Peyer's patch (tissue), 4 donors: ENCODE measurements around the gene MAP3K7.

ENCODE experiments used
- CTCF ChIP-seq, 6 experiments: fragments of 450-650 bp in 4 of 6; fragments of 200-600 bp in 2 of 6; sonication (generic) in 1 of 6; IDR thresholded peaks; one replicate each; pipeline ENCODE4 v1.5.1; 2017 to 2019; ENCODE audit warnings: antibody characterized with exemption in 6 of 6, mild to moderate bottlenecking in 3 of 6, moderate library complexity in 1 of 6
- POLR2A ChIP-seq, 2 donors: fragments of 450-650 bp; IDR thresholded peaks; one replicate each; pipeline ENCODE4 v1.5.1; 2017; ENCODE audit warnings: antibody characterized with exemption in 2 of 2, mild to moderate bottlenecking in 2 of 2, moderate library complexity in 2 of 2

DNA sequence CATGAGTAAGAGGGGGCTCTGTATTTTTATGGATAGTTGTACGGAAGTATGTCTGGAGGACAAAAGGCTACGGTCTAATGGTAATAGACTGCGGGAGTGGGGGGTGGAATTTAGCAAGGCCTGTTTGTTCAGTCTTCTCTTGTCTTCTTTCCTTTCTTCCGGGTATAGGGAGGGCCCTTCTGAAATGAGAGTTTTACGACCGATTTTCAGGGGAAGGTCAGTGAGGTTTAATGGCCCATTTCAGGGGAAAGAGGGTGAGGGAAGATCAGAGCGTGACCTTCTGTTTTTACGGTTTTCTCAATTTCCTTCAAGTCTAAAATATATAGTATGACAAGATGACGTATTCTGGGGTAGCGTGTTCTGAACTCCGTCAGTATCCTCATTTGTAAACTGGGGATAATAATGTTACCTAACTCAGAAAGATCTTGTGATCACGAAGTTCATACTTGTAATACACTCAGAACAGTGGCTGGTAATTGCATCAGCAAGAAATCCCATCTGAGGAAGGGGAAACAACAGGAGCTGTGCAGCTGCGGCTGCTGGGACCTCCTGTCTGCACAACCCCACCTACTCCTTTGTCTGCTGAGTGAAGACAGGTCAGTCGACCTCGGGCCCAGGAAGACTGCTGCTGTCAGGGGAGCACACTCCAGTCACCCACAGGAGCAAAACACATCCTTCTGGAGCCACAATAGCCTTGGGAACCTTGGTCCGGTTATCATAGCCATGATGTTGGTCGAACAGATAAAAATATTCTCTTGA lies 90.4 kb downstream of the MAP3K7 start:
- no peak for TF ChIP-seq CTCF (IDR thresholded peaks at IDR 0.05)
- no peak for TF ChIP-seq POLR2A (IDR thresholded peaks at IDR 0.05)
